K562 treated with DMSO at 1 percent for 12 hours (cell line): ENCODE data around the gene ZNF276. TPM values are rescaled to one million over a fixed set of nuclear protein-coding genes. Genes with fewer than 3 reads are reported as not detected.

Experiments
- total RNA-seq: library from RNA; unstranded; fragments of 300-600 nt; gene quantifications from 2 replicates; pipeline ENCODE4 v1.2.3, GENCODE V29; 2022; ENCODE audit not compliant: insufficient read depth

ZNF276 gene
- total RNA-seq: 10.0 and 23.6 TPM in 2 replicates

GRCh38 chr16:89720813-89721545 lies at the start of gene ZNF276, which contains the start of gene VPS9D1:
Gene ZNF276 (plus strand): TSS chr16:89721537. CDS start chr16:89721641, 104 bp downstream.
Gene VPS9D1 (minus strand): TSS chr16:89720898. CDS start chr16:89720861, 37 bp downstream.

GRCh38 chr16:89686520-89687091 lies 34.7 kb upstream of the ZNF276 start, which contains the start of gene CDK10:
Gene CDK10 (plus strand): TSS chr16:89686689. CDS start chr16:89686711, 22 bp downstream.

GRCh38 chr16:89701425-89702406 lies 19.6 kb upstream of the ZNF276 start, which contains the start of gene SPATA2L:
Gene SPATA2L (minus strand): TSS chr16:89701705. CDS start chr16:89701232, 473 bp downstream.

Other genes with a start within 250 kb of the ZNF276 start
- gene ANKRD11, start 231.0 kb upstream of the ZNF276 start, total RNA-seq: 50.3 and 133 TPM in 2 replicates
- gene SPG7, start 213.1 kb upstream of the ZNF276 start, total RNA-seq: 39.4 and 73.6 TPM in 2 replicates
- gene RPL13, start 160.9 kb upstream of the ZNF276 start, total RNA-seq: 10,267 and 15,209 TPM in 2 replicates
- gene CPNE7, start 145.8 kb upstream of the ZNF276 start, total RNA-seq: 3.2 and 5.6 TPM in 2 replicates
- not detected in 2 replicates for gene DPEP1, start 107.9 kb upstream of the ZNF276 start, total RNA-seq
- gene CHMP1A, start 63.8 kb upstream of the ZNF276 start, total RNA-seq: 68.6 and 80.1 TPM in 2 replicates
- gene SPATA33, start 63.7 kb upstream of the ZNF276 start, total RNA-seq: 6.8 and 13.6 TPM in 2 replicates
- 26.6 and 30.6 TPM in 2 replicates for gene CDK10, start 34.8 kb upstream of the ZNF276 start, total RNA-seq
- 14.1 and 23.0 TPM in 2 replicates for gene SPATA2L, start 19.8 kb upstream of the ZNF276 start, total RNA-seq
- 11.6 and 16.6 TPM in 2 replicates for gene VPS9D1, start 639 bp upstream of the ZNF276 start, total RNA-seq
- gene FANCA, start 95.1 kb downstream of the ZNF276 start, total RNA-seq: 32.5 and 48.1 TPM in 2 replicates
- gene SPIRE2, start 106.9 kb downstream of the ZNF276 start, total RNA-seq: 7.4 and 11.7 TPM in 2 replicates
- 93.5 and 123 TPM in 2 replicates for gene TCF25, start 152.1 kb downstream of the ZNF276 start, total RNA-seq
- 4.5 and 10.8 TPM in 2 replicates for gene MC1R, start 197.3 kb downstream of the ZNF276 start, total RNA-seq
- gene TUBB3, start 201.8 kb downstream of the ZNF276 start, total RNA-seq: 16.8 and 20.2 TPM in 2 replicates
- gene DEF8, start 227.2 kb downstream of the ZNF276 start, total RNA-seq: 53.0 and 82.8 TPM in 2 replicates